Stomach (tissue), 9 donors: ENCODE measurements around the gene DBP. TPM values are rescaled to one million over a fixed set of nuclear protein-coding genes. Genes with fewer than 3 reads are reported as not detected.

Experiments used
- DNase-seq, 2 donors: peaks; one replicate each; pipeline versions ENCODE4 v3.0.0 to v3.0.0-alpha.2; 2013 to 2019
- H3K27ac ChIP-seq, 5 donors: fragments of 200-600 bp in 4 of 5; sonication (generic) in 4 of 5; one replicate each; pipeline ENCODE4 v1.5.1; 2013 to 2019; ENCODE audit warnings: mild to moderate bottlenecking in 1 of 5, moderate library complexity in 1 of 5
- H3K27me3 ChIP-seq, 3 donors: fragments of 200-600 bp; sonication (generic); one replicate each; pipeline ENCODE4 v1.5.1; 2017 to 2019; ENCODE audit warnings: mixed run types in 1 of 3
- H3K36me3 ChIP-seq, 4 donors: fragments of 200-600 bp; sonication (generic); 1 replicate in 3 of 4; 2 replicates in 1 of 4; pipeline ENCODE4 v1.5.1; 2016 to 2019
- H3K4me1 ChIP-seq, 4 donors: fragments of 200-600 bp; sonication (generic); one replicate each; pipeline ENCODE4 v1.5.1; 2016 to 2019
- H3K4me3 ChIP-seq, 4 donors: fragments of 200-600 bp; sonication (generic) in 3 of 4; one replicate each; pipeline ENCODE4 v1.5.1; 2016 to 2019; ENCODE audit warnings: mild to moderate bottlenecking in 1 of 4
- H3K9me3 ChIP-seq, 4 donors: fragments of 200-600 bp; sonication (generic); one replicate each; pipeline ENCODE4 v1.5.1; 2016 to 2019
- CTCF ChIP-seq, 7 experiments: fragments of 450-650 bp in 4 of 7; fragments of 200-600 bp in 3 of 7; sonication (generic) in 3 of 7; IDR thresholded peaks; one replicate each; pipeline ENCODE4 v1.5.1; 2016 to 2019; ENCODE audit warnings: antibody characterized with exemption in 7 of 7, control low read depth in 2 of 7, mild to moderate bottlenecking in 1 of 7
- EP300 ChIP-seq: sonication (generic); formaldehyde crosslinking; IDR thresholded peaks from one replicate; pipeline ENCODE4 v1.6.1; 2017; ENCODE audit warnings: antibody characterized with exemption
- POLR2A ChIP-seq, 4 donors: fragments of 450-650 bp; IDR thresholded peaks; one replicate each; pipeline ENCODE4 v1.6.1; 2016; ENCODE audit warnings: antibody characterized with exemption in 4 of 4, control low read depth in 2 of 4, mild to moderate bottlenecking in 1 of 4, moderate library complexity in 1 of 4
- POLR2AphosphoS5 ChIP-seq, 3 donors: sonication (generic); formaldehyde crosslinking; IDR thresholded peaks; one replicate each; pipeline ENCODE4 v1.6.1; 2016; ENCODE audit warnings: antibody characterized with exemption in 3 of 3
- WGBS, 5 donors: extraction: QIAGEN DNeasy Blood & Tissue Kit in 3 of 5; methylation state at CpG; one replicate each; pipeline versions ENCODE4 v1.1.5 to v1.1.7; 2013 to 2018; 5-methylcytosine and 5-hydroxymethylcytosine counted together
- intact Hi-C: fragments of 100-400 bp; cut with DNase I; formaldehyde crosslinking; loops from one replicate; pipeline ENCODE4 v1.15.1; 2023; ENCODE audit warnings: low total_unique reads
- polyA plus RNA-seq, 3 donors: library from polyadenylated mRNA; stranded (reverse); fragments of 200-250 nt; gene quantifications; one replicate each; pipeline ENCODE4 v1.2.3, GENCODE V29; 2013
- total RNA-seq, 5 donors: library from RNA; depleted of rRNA; stranded (reverse); fragments of >200 nt; gene quantifications; one replicate each; pipeline versions ENCODE4 v1.1.0 to v1.2.3, GENCODE V29; 2014 to 2016
- donor health status: healthy with polysubstance abuse.
- donor health status: Bipolar disorder and iron deficiency.
- donor health status: healthy.

Gene DBP
- total and polyA plus RNA-seq, 8 donors = 4.2 to 29.0 (median 9.6) TPM; not detected in 1

- Histone ChIP-seq H3K36me3 (peaks cover 0 to 29% (median 8%) of the 10 kb centered on the region in 4 donors), H3K27me3 (no peaks in the 10 kb centered on the region), H3K4me1 (peaks cover 23 to 76% (median 57%) of the 10 kb centered on the region in 4 donors), H3K9me3 (no peaks in the 10 kb centered on the region), H3K4me3 (peak overlapping the region; percentile 23 to 49 (median 48)), H3K27ac (peak overlapping the region; percentile 78 to 93 (median 87))
- DNase-seq = no peak
- 25 to 34% (median 28%) methylated on average over 8 of the region's 8 CpGs for whole genome bisulfite sequencing, 5 donors
- no peak for TF ChIP-seq POLR2AphosphoS5 (IDR thresholded peaks at IDR 0.05)
- TF ChIP-seq EP300 = no peak
- TF ChIP-seq CTCF (IDR thresholded peaks at IDR 0.05) = no peak
- intact Hi-C loops = no loop called here
Measured at GRCh38 chr19:48623556-48624066, 13.6 kb downstream of the DBP start.

GRCh38 chr19:48619692-48620585 lies 17.2 kb downstream of the DBP start:
- Histone ChIP-seq H3K36me3 (peaks cover 24 to 28% (median 27%) of the 10 kb centered on the region in 4 donors), H3K4me3 (peak overlapping the region; percentile 72 to 93 (median 90)), H3K9me3 (no peaks in the 10 kb centered on the region), H3K27me3 (no peaks in the 10 kb centered on the region), H3K27ac (peak overlapping the region; percentile 82 to 94 (median 93)), H3K4me1 (peaks cover 53 to 75% (median 64%) of the 10 kb centered on the region in 4 donors)
- intact Hi-C loops = no loop called here
- no peak for DNase-seq
- no peak for TF ChIP-seq POLR2A (IDR thresholded peaks at IDR 0.05)
- no peak for TF ChIP-seq POLR2AphosphoS5 (IDR thresholded peaks at IDR 0.05)
- no peak for TF ChIP-seq CTCF (IDR thresholded peaks at IDR 0.05)
- no peak for TF ChIP-seq EP300
- 26 to 31% (median 29%) methylated on average over 6 of the region's 6 CpGs for WGBS, 5 donors

- Histone ChIP-seq H3K4me1 (peaks cover 50 to 76% (median 61%) of the 10 kb centered on the region in 4 donors), H3K27ac (peak within 1 kb of the TSS; percentile 82 to 94 (median 93)), H3K36me3 (peaks cover 24 to 32% (median 30%) of the 10 kb centered on the region in 4 donors), H3K9me3 (no peaks in the 10 kb centered on the region), H3K4me3 (peak within 1 kb of the TSS; percentile 72 to 93 (median 90)), H3K27me3 (no peaks in the 10 kb centered on the region)
- 0 to 1% (median 0%) methylated on average over 37 to 69 of the region's 69 CpGs for WGBS, 5 donors
- peak; percentile 97 to 100 for DNase-seq
- TF ChIP-seq POLR2AphosphoS5 (IDR thresholded peaks at IDR 0.05) (peak; percentile 92 to 99 (median 97)), POLR2A (IDR thresholded peaks at IDR 0.05) (peak in 2 of 4 donors; percentile 70 to 73), CTCF (IDR thresholded peaks at IDR 0.05) (no peak)
- intact Hi-C loops = no loop called here
Measured at GRCh38 chr19:48618916-48619691, 18.1 kb downstream of the DBP start, which contains the start of the genes RPL18 and SPHK2. Gene RPL18, minus strand, starts transcription at chr19:48619178. Its CDS starts 35 bp downstream, at chr19:48619143. Gene SPHK2, plus strand, starts transcription at chr19:48619506. Its CDS starts 1,009 bp downstream, at chr19:48620515.
